Testis (tissue), 3 donors: ENCODE results near the gene RUSF1. TPM values are rescaled to one million over a fixed set of nuclear protein-coding genes. Genes with fewer than 3 reads are reported as not detected.

Experiments
- DNase-seq: peaks from one replicate; pipeline ENCODE4 v3.0.0-alpha.2; 2019
- H3K27ac ChIP-seq, 2 donors: fragments of 200-600 bp; sonication (generic); one replicate each; pipeline ENCODE4 v1.5.1; 2019
- H3K27me3 ChIP-seq: fragments of 200-600 bp; sonication (generic); one replicate; pipeline ENCODE4 v1.5.1; 2019
- H3K36me3 ChIP-seq: fragments of 200-600 bp; sonication (generic); one replicate; pipeline ENCODE4 v1.5.1; 2017; ENCODE audit warnings: low read depth; ENCODE audit errors: missing control alignments
- H3K4me1 ChIP-seq: fragments of 200-600 bp; sonication (generic); one replicate; pipeline ENCODE4 v1.5.1; 2019
- H3K4me3 ChIP-seq, 2 donors: fragments of 200-600 bp; sonication (generic); one replicate each; pipeline ENCODE4 v1.5.1; 2017 to 2019
- H3K9me3 ChIP-seq: fragments of 200-600 bp; sonication (generic); one replicate; pipeline ENCODE4 v1.5.1; 2017
- CTCF ChIP-seq, 3 experiments: fragments of 450-650 bp in 2 of 3; fragments of 200-600 bp in 1 of 3; sonication (generic) in 1 of 3; IDR thresholded peaks; one replicate each; pipeline ENCODE4 v1.5.1; 2016 to 2019; ENCODE audit warnings: antibody characterized with exemption in 3 of 3, mild to moderate bottlenecking in 2 of 3, moderate library complexity in 1 of 3
- POLR2A ChIP-seq: fragments of 450-650 bp; IDR thresholded peaks from one replicate; pipeline ENCODE4 v1.6.1; 2017; ENCODE audit warnings: antibody characterized with exemption, mild to moderate bottlenecking, moderate library complexity
- WGBS, 2 donors: methylation state at CpG; one replicate each; pipeline ENCODE4 v1.1.5; 2018; 5-methylcytosine and 5-hydroxymethylcytosine counted together
- intact Hi-C: fragments of 100-400 bp; cut with DNase I; formaldehyde crosslinking; loops from one replicate; pipeline ENCODE4 v1.15.1; 2023; ENCODE audit warnings: low total_unique reads
- polyA plus RNA-seq: library from polyadenylated mRNA; stranded (reverse); fragments of 350-450 nt; fragmentation: Illumina TruSeq; extraction: RNeasy Lipid Tissue Mini Kit (QIAGEN cat#74804); gene quantifications from one replicate; pipeline ENCODE4 v1.2.3, GENCODE V29; 2014; ENCODE audit warnings: low read depth, low replicate concordance; ENCODE audit not compliant: insufficient read depth
- total RNA-seq, 2 donors: library from RNA; depleted of rRNA; stranded (reverse); fragments of >200 nt; gene quantifications; one replicate each; pipeline ENCODE4 v1.2.3, GENCODE V29; 2016

RUSF1 gene
- total and polyA plus RNA-seq, 3 donors from 2014 or later, result 75.8 to 124 (median 102) TPM

GRCh38 chr16:31476303-31477219, 31.6 kb downstream of the RUSF1 start:
- peak; percentile 82 for DNase-seq
- no peak overlapping the region for H3K27ac ChIP-seq
- intact Hi-C loops, result no loop called here
- H3K36me3 ChIP-seq, result no peaks in the 10 kb centered on the region
- H3K9me3 ChIP-seq, result no peaks in the 10 kb centered on the region
- peaks cover 24% of the 10 kb centered on the region for H3K4me1 ChIP-seq
- H3K27me3 ChIP-seq, result no peaks in the 10 kb centered on the region
- no peak for TF ChIP-seq CTCF (IDR thresholded peaks at IDR 0.05)
- TF ChIP-seq POLR2A, result no peak
- 47 to 53% methylated on average over 62 of the region's 68 CpGs for WGBS, 2 donors
- peak overlapping the region; percentile 32 to 56 for H3K4me3 ChIP-seq

GRCh38 chr16:31475946-31476302, 32.3 kb downstream of the RUSF1 start:
- Histone ChIP-seq H3K27ac (no peak overlapping the region), H3K36me3 (no peaks in the 10 kb centered on the region), H3K9me3 (no peaks in the 10 kb centered on the region), H3K27me3 (no peaks in the 10 kb centered on the region), H3K4me1 (peaks cover 28% of the 10 kb centered on the region), H3K4me3 (no peak overlapping the region)
- WGBS, 2 donors, result 42 to 58% methylated on average over 22 of the region's 26 CpGs
- TF ChIP-seq POLR2A (no peak), CTCF (IDR thresholded peaks at IDR 0.05) (no peak)
- no peak for DNase-seq
- intact Hi-C loops, result no loop called here

GRCh38 chr16:31474773-31475738, 33.1 kb downstream of the RUSF1 start:
- no peak overlapping the region for H3K27ac ChIP-seq
- intact Hi-C loops, result no loop called here
- H3K4me1 ChIP-seq, result peaks cover 28% of the 10 kb centered on the region
- no peak overlapping the region for H3K4me3 ChIP-seq
- WGBS, 2 donors, result 77 to 85% methylated on average over 12 of the region's 12 CpGs
- no peaks in the 10 kb centered on the region for H3K9me3 ChIP-seq
- no peak for DNase-seq
- TF ChIP-seq CTCF (IDR thresholded peaks at IDR 0.05) (no peak), POLR2A (no peak)
- H3K27me3 ChIP-seq, result no peaks in the 10 kb centered on the region
- no peaks in the 10 kb centered on the region for H3K36me3 ChIP-seq

GRCh38 chr16:31474173-31474714, 33.9 kb downstream of the RUSF1 start:
- TF ChIP-seq CTCF (IDR thresholded peaks at IDR 0.05), result no peak
- DNase-seq, result no peak
- Histone ChIP-seq H3K36me3 (no peaks in the 10 kb centered on the region), H3K9me3 (no peaks in the 10 kb centered on the region), H3K4me1 (peaks cover 28% of the 10 kb centered on the region), H3K27ac (no peak overlapping the region), H3K27me3 (no peaks in the 10 kb centered on the region), H3K4me3 (no peak overlapping the region)
- WGBS, 2 donors, result 75 to 83% methylated on average over 7 to 12 of the region's 12 CpGs
- intact Hi-C loops, result no loop called here
